ENCODE results near the gene CHRM2. TPM values are rescaled to one million over a fixed set of nuclear protein-coding genes. Genes with fewer than 3 reads are reported as not detected.

CHRM2 gene
- total and polyA plus RNA-seq, 2 of the 8 experiments (the other 6 are each of a cell fraction or from before 2014, with no cell fraction given) = 0.17 to 0.32 TPM

DNA sequence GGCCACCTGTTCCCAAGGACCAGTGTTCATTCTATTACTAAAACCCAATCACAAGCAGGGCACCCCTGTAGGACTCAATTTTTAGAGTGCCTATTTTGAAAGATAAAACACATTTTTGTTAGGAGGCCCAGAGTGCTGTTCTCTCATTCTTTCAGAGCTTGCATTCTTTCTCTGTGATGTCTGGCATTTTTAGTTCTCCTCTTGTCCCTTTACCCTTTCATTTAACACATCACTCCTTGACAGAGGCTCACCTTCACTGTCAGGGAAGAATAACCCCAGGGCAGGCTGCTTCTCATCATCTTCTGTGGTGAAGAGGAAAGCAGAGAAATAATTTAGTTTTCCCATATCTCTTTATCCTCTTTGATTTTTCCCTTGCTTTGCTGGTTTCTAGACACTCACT is 73.9 kb downstream of the CHRM2 start:
- CTCF ChIA-PET (ENCODE audit: partially characterized antibody) = no interaction called here
- no peak for FAIRE-seq

More for the DNA sequence above, 73.9 kb downstream of the CHRM2 start:
- H2BK5ac ChIP-seq (ENCODE audit: low read depth, low read length) = no peak overlapping the region
- H3K9me3 ChIP-seq (ENCODE audit: insufficient read depth in 2 of 2, low read depth in 1 of 2, low read length in 1 of 2) = no peaks in the 10 kb centered on the region
- no peaks in the 10 kb centered on the region for H3K79me2 ChIP-seq (ENCODE audit: control insufficient read depth in 1 of 2, insufficient read depth in 2 of 2, low read length in 2 of 2)
- no peak overlapping the region for H3K18ac ChIP-seq (ENCODE audit: extremely low read depth, low read length)
- H4K20me1 ChIP-seq (replicated peaks in 1 of 2; ENCODE audit: control insufficient read depth in 1 of 2, insufficient read depth in 2 of 2, low read length in 2 of 2) = no peaks in the 10 kb centered on the region
- no peak overlapping the region for H2BK15ac ChIP-seq (ENCODE audit: low read length)
- no peaks in the 10 kb centered on the region for H3K27me3 ChIP-seq (replicated peaks in 1 of 4; ENCODE audit: control insufficient read depth in 3 of 4, extremely low read depth in 1 of 4, insufficient read depth in 3 of 4, low read length in 3 of 4)
- no peak overlapping the region for H3K4me2 ChIP-seq (ENCODE audit: insufficient read depth in 1 of 2, low read depth in 2 of 2, low read length in 2 of 2)
- H3K4me3 ChIP-seq (ENCODE audit: extremely low read depth in 1 of 4, insufficient read depth in 2 of 4, low read depth in 3 of 4, low read length in 4 of 4) = no peak overlapping the region
- peaks cover 0 to 3% (median under 1%) of the 10 kb centered on the region in 4 experiments; a peak in 3 of 7 replicates for H3K4me1 ChIP-seq (replicated peaks in 1 of 4; ENCODE audit: control insufficient read depth in 3 of 4, insufficient read depth in 4 of 4, low read length in 3 of 4)
- H4K8ac ChIP-seq (ENCODE audit: extremely low read depth, insufficient read depth, low read length) = no peak overlapping the region
- no peak overlapping the region for H2BK12ac ChIP-seq (ENCODE audit: low read depth, low read length)
- POLR2A ChIA-PET (ENCODE audit: partially characterized antibody) = no interaction called here
- no peak overlapping the region for H3K27ac ChIP-seq (ENCODE audit: low read depth, low read length)
- H3K56ac ChIP-seq (replicated peaks; ENCODE audit: insufficient read length, low read depth, low read length) = no peak overlapping the region
- no peaks in the 10 kb centered on the region for H3K79me1 ChIP-seq (ENCODE audit: low read depth, low read length)
- no peak overlapping the region for H2BK20ac ChIP-seq (ENCODE audit: low read length)
- no peak overlapping the region for H2AFZ ChIP-seq (ENCODE audit: low read length)
- no peak overlapping the region for H3K9ac ChIP-seq (replicated peaks in 1 of 4; ENCODE audit: extremely low read depth in 1 of 4, low read depth in 3 of 4, low read length in 3 of 4)
- H2BK120ac ChIP-seq (replicated peaks; ENCODE audit: low read depth, low read length) = no peak overlapping the region
- no peak overlapping the region for H3K23ac ChIP-seq (ENCODE audit: insufficient read length)
- no peak for TF ChIP-seq KDM4A (IDR thresholded peaks at IDR 0.05; ENCODE audit: low read depth, low read length, severe bottlenecking)
- TF ChIP-seq RXRA (IDR thresholded peaks at IDR 0.05; ENCODE audit: insufficient read depth, low read depth, low read length) = no peak
- TF ChIP-seq ATF2 (IDR thresholded peaks at IDR 0.05; ENCODE audit: low read length) = no peak
- TF ChIP-seq SP4 (IDR thresholded peaks at IDR 0.05; ENCODE audit: low read length) = no peak
- H2AK5ac ChIP-seq (ENCODE audit: low read depth, low read length) = no peak overlapping the region
- no peak for DNase-seq (ENCODE audit: low read depth in 1 of 2, low spot score in 2 of 2)
- no peak overlapping the region for H4K5ac ChIP-seq (ENCODE audit: insufficient read length, low read depth, low read length)
- no peaks in the 10 kb centered on the region for H3K23me2 ChIP-seq (ENCODE audit: low read depth, low read length)
- no peak overlapping the region for H3K4ac ChIP-seq (replicated peaks; ENCODE audit: insufficient read length, low read depth, low read length)
- H3K36me3 ChIP-seq (ENCODE audit: control insufficient read depth in 2 of 4, insufficient read depth in 4 of 4, low read length in 3 of 4) = no peaks in the 10 kb centered on the region
- no peak overlapping the region for H4K91ac ChIP-seq (replicated peaks; ENCODE audit: insufficient read length, low read length)
- no peak overlapping the region for H3K14ac ChIP-seq (ENCODE audit: insufficient read length)

All from H1 (cell line).